Upper lobe of left lung (tissue), 4 donors: ENCODE results near the gene LMBR1.

ENCODE experiments used
- POLR2A ChIP-seq, 4 donors: fragments of 450-650 bp; IDR thresholded peaks; one replicate each; pipeline ENCODE4 v1.5.1; 2016 to 2017; ENCODE audit warnings: antibody characterized with exemption in 4 of 4, mild to moderate bottlenecking in 2 of 4
- TF ChIP-seq, protein P1 (sequence below), 6 experiments: fragments of 450-650 bp in 4 of 6; fragments of 200-600 bp in 2 of 6; sonication (generic) in 2 of 6; IDR thresholded peaks; one replicate each; pipeline ENCODE4 v1.5.1; 2016 to 2019; ENCODE audit warnings: antibody characterized with exemption in 6 of 6

GRCh38 chr7:156861212-156861611 is 31.8 kb downstream of the LMBR1 start:
- TF ChIP-seq, protein P1, sequence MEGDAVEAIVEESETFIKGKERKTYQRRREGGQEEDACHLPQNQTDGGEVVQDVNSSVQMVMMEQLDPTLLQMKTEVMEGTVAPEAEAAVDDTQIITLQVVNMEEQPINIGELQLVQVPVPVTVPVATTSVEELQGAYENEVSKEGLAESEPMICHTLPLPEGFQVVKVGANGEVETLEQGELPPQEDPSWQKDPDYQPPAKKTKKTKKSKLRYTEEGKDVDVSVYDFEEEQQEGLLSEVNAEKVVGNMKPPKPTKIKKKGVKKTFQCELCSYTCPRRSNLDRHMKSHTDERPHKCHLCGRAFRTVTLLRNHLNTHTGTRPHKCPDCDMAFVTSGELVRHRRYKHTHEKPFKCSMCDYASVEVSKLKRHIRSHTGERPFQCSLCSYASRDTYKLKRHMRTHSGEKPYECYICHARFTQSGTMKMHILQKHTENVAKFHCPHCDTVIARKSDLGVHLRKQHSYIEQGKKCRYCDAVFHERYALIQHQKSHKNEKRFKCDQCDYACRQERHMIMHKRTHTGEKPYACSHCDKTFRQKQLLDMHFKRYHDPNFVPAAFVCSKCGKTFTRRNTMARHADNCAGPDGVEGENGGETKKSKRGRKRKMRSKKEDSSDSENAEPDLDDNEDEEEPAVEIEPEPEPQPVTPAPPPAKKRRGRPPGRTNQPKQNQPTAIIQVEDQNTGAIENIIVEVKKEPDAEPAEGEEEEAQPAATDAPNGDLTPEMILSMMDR (IDR thresholded peaks at IDR 0.05) = no peak
- no peak for TF ChIP-seq POLR2A (IDR thresholded peaks at IDR 0.05)
